NB4 (cell line): ENCODE measurements around the gene PGP.

Experiments used
- CTCF ChIP-seq: IDR thresholded peaks from one replicate; pipeline ENCODE4 v1.5.1; 2012; ENCODE audit warnings: low read depth, low read length
- MAX ChIP-seq: IDR thresholded peaks from 2 replicates; pipeline ENCODE4 v1.6.1; 2011; ENCODE audit warnings: low read depth, low read length
- MYC ChIP-seq: IDR thresholded peaks from 2 replicates; pipeline ENCODE4 v1.6.1; 2011; ENCODE audit warnings: low read depth, low read length
- POLR2A ChIP-seq: IDR thresholded peaks from 2 replicates; pipeline ENCODE4 v1.6.1; 2011; ENCODE audit warnings: mild to moderate bottlenecking; ENCODE audit not compliant: insufficient read length; ENCODE audit errors: extremely low read depth

GRCh38 chr16:2180461-2180860 is 34.2 kb downstream of the PGP start:
- TF ChIP-seq MAX, result no peak
- TF ChIP-seq CTCF, result no peak
- no peak for TF ChIP-seq POLR2A
- no peak for TF ChIP-seq MYC
